Measurements from ENCODE around the gene TTC9B. TPM values are rescaled to one million over a fixed set of nuclear protein-coding genes. Genes with fewer than 3 reads are reported as not detected.

TTC9B gene
- total and polyA plus RNA-seq, 2 donors from 2014 or later, result not detected

DNA sequence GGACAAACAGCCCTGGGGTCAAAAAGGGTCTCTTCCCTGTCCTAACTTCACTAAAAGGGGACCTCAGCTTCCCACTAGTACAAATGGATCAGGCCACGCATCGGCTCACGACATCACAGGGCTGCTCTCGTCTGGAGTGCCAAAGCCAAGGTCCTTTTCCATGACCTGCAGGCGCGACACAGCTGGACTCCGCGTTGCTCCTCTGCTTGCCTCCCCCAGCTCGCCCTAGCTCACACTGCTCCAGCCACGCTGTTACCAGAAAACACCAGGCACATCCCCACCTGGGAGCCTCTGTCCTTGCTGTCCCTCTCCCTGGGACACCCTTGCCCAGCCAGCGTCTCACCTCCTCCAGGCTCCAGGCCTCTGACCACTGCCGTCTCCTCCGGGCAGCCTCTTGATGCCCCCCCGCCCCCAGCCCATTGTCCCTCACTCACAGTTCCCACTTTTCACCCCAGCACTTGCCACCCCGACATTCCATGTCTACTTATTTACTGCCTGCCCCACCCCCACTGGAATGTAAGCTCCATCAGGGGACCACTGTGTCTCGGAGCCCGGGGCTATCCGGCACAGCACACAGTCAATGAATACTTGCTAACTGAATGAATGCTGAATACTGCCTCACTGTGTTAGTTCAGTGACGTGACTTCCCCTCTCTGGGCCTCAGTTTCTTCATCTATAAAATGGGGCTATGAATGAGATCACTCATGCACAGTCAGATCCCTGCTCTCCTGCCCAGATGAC, 46.3 kb upstream of the TTC9B start:
- intact Hi-C loops (cut with DNase I), result no loop called here
- Histone ChIP-seq H3K27ac (ENCODE audit: low read depth in 2 of 2, low read length in 2 of 2) (no peak overlapping the region), H3K9ac (ENCODE audit: low read length in 3 of 3) (no peak overlapping the region), H3K9me3 (ENCODE audit: control insufficient read depth in 2 of 3, insufficient read depth in 1 of 3, low read length in 3 of 3) (no peaks in the 10 kb centered on the region), H3K27me3 (ENCODE audit: control insufficient read depth, insufficient read depth, low read length) (no peaks in the 10 kb centered on the region), H3K4me3 (ENCODE audit: low read length in 3 of 3) (no peak overlapping the region), H3K36me3 (ENCODE audit: control insufficient read depth in 2 of 3, insufficient read depth in 3 of 3, low read length in 3 of 3) (peaks cover 0 to 17% (median 8%) of the 10 kb centered on the region in 3 donors), H3K4me1 (ENCODE audit: control insufficient read depth in 2 of 3, insufficient read depth in 2 of 3, low read depth in 1 of 3, low read length in 3 of 3) (peaks cover 0 to 26% (median 20%) of the 10 kb centered on the region in 3 donors)
- TF ChIP-seq, protein P1, sequence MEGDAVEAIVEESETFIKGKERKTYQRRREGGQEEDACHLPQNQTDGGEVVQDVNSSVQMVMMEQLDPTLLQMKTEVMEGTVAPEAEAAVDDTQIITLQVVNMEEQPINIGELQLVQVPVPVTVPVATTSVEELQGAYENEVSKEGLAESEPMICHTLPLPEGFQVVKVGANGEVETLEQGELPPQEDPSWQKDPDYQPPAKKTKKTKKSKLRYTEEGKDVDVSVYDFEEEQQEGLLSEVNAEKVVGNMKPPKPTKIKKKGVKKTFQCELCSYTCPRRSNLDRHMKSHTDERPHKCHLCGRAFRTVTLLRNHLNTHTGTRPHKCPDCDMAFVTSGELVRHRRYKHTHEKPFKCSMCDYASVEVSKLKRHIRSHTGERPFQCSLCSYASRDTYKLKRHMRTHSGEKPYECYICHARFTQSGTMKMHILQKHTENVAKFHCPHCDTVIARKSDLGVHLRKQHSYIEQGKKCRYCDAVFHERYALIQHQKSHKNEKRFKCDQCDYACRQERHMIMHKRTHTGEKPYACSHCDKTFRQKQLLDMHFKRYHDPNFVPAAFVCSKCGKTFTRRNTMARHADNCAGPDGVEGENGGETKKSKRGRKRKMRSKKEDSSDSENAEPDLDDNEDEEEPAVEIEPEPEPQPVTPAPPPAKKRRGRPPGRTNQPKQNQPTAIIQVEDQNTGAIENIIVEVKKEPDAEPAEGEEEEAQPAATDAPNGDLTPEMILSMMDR (IDR thresholded peaks at IDR 0.05; ENCODE audit: borderline replicate concordance, extremely low read depth, insufficient read depth), result no peak
- DNase-seq (peak in 1 of 5 donors; percentile 47), FAIRE-seq (no peak)

DNA sequence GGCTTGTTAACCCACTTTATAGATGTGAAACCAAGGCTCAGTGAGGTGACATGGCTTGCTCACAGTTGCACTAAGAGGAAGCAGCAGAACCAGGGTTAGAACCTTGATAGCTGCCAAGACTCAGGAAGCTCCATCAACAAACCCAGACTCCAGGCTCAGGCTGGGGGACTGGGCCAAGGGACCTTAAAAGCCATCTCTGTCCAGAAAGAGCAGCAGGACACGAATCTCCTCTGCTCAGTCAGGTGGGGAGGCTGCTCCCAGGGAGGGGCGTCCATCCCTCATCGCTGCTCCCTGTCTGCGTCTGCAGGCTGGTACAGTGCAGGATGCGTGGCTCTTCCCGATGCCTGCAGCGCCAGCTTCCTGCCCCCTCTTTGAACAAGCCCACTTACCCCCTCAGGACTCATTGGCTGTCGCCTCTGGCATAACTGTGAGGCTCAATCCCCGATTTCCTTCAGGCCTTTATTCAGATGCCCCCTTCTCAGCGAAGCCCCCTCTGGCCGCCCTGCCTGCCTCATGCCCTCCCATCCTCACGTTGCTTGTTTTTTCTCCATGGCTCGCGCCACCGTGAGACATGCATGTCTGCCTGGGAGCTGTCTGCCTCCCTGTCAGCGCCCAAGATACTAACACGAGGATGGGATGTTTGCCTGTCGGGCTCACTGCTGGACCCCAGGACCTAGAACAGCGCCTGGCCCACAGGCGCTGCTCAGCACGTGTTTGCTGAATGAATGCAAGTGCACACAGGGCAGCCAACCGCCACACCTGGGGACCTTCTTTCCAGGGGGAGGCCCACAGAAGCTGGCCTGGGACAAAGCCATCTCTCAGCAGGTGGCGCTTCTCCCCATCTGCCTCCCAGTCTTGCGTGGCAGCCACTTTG, 45.5 kb upstream of the TTC9B start:
- H3K4me1 ChIP-seq (ENCODE audit: control insufficient read depth in 2 of 3, insufficient read depth in 2 of 3, low read depth in 1 of 3, low read length in 3 of 3), result peaks cover 0 to 26% (median 20%) of the 10 kb centered on the region in 3 donors
- H3K9me3 ChIP-seq (ENCODE audit: control insufficient read depth in 2 of 3, insufficient read depth in 1 of 3, low read length in 3 of 3), result no peaks in the 10 kb centered on the region
- no peak overlapping the region for H3K4me3 ChIP-seq (ENCODE audit: low read length in 3 of 3)
- TF ChIP-seq, protein P1 (IDR thresholded peaks at IDR 0.05; ENCODE audit: borderline replicate concordance, extremely low read depth, insufficient read depth), result no peak
- FAIRE-seq, result no peak
- H3K27me3 ChIP-seq (ENCODE audit: control insufficient read depth, insufficient read depth, low read length), result no peaks in the 10 kb centered on the region
- H3K9ac ChIP-seq (ENCODE audit: low read length in 3 of 3), result no peak overlapping the region
- peaks cover 0 to 17% (median 8%) of the 10 kb centered on the region in 3 donors for H3K36me3 ChIP-seq (ENCODE audit: control insufficient read depth in 2 of 3, insufficient read depth in 3 of 3, low read length in 3 of 3)
- no peak overlapping the region for H3K27ac ChIP-seq (ENCODE audit: low read depth in 2 of 2, low read length in 2 of 2)
- peak in 1 of 5 donors; percentile 39 for DNase-seq
- intact Hi-C loops (cut with DNase I), result no loop called here

DNA sequence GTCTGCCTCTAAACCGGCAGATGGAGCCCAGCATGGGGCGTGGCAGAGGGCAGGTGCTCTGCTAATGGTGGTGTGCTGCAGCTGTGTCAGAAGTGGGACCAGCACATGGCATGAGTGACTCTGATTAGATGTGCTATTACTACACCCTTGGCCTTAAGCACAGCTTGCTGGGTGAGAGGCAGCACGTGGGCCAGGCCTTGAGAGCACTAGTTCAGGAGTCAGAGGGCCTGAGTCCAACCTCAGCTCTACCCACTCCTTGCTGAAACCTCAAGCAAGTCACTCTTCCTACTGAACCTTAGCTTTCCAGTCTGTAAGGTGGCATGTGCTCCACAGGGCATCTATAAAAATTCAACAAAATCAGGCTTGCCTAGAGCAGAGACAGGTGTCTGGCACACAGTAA, 44.2 kb upstream of the TTC9B start:
- intact Hi-C loops (cut with DNase I), result no loop called here

More for the DNA sequence above, 44.2 kb upstream of the TTC9B start:
- Histone ChIP-seq H3K27me3 (ENCODE audit: control insufficient read depth, insufficient read depth, low read length) (no peaks in the 10 kb centered on the region), H3K27ac (ENCODE audit: low read depth in 2 of 2, low read length in 2 of 2) (no peak overlapping the region), H3K9ac (ENCODE audit: low read length in 3 of 3) (no peak overlapping the region), H3K4me1 (ENCODE audit: control insufficient read depth in 2 of 3, insufficient read depth in 2 of 3, low read depth in 1 of 3, low read length in 3 of 3) (peaks cover 0 to 22% (median 12%) of the 10 kb centered on the region in 3 donors), H3K9me3 (ENCODE audit: control insufficient read depth in 2 of 3, insufficient read depth in 1 of 3, low read length in 3 of 3) (no peaks in the 10 kb centered on the region), H3K4me3 (ENCODE audit: low read length in 3 of 3) (no peak overlapping the region), H3K36me3 (ENCODE audit: control insufficient read depth in 2 of 3, insufficient read depth in 3 of 3, low read length in 3 of 3) (peaks cover 0 to 17% (median 8%) of the 10 kb centered on the region in 3 donors)
- no peak for FAIRE-seq
- TF ChIP-seq, protein P1 (IDR thresholded peaks at IDR 0.05; ENCODE audit: borderline replicate concordance, extremely low read depth, insufficient read depth), result no peak
- DNase-seq, result peak in 1 of 5 donors; percentile 19
